Keratinocyte (primary cell): ENCODE measurements around the gene SDK1.

ENCODE experiments used
- EZH2 ChIP-seq: IDR thresholded peaks from one replicate; pipeline ENCODE4 v1.6.1; 2012; ENCODE audit warnings: inconsistent platforms, mild to moderate bottlenecking, low read length, moderate library complexity
- TF ChIP-seq, protein P1 (sequence below), 3 experiments: IDR thresholded peaks in 1 of 3; conservative IDR thresholded peaks in 1 of 3; optimal IDR thresholded peaks in 1 of 3; 2 replicates in 2 of 3; 3 replicates in 1 of 3; pipeline versions ENCODE3 to v1.5.1; 2011; ENCODE audit warnings: low read length in 3 of 3, mild to moderate bottlenecking in 3 of 3, moderate library complexity in 2 of 3, control low read depth in 1 of 3, inconsistent platforms in 1 of 3; ENCODE audit not compliant: insufficient read depth in 2 of 3; ENCODE audit errors: extremely low read depth in 1 of 3

- TF ChIP-seq, protein P1, sequence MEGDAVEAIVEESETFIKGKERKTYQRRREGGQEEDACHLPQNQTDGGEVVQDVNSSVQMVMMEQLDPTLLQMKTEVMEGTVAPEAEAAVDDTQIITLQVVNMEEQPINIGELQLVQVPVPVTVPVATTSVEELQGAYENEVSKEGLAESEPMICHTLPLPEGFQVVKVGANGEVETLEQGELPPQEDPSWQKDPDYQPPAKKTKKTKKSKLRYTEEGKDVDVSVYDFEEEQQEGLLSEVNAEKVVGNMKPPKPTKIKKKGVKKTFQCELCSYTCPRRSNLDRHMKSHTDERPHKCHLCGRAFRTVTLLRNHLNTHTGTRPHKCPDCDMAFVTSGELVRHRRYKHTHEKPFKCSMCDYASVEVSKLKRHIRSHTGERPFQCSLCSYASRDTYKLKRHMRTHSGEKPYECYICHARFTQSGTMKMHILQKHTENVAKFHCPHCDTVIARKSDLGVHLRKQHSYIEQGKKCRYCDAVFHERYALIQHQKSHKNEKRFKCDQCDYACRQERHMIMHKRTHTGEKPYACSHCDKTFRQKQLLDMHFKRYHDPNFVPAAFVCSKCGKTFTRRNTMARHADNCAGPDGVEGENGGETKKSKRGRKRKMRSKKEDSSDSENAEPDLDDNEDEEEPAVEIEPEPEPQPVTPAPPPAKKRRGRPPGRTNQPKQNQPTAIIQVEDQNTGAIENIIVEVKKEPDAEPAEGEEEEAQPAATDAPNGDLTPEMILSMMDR (optimal IDR thresholded peaks at IDR 0.05 in 1 of 3, IDR thresholded peaks at IDR 0.05 in 1 of 3, conservative IDR thresholded peaks at IDR 0.05 in 1 of 3; ENCODE audit: extremely low read depth in 1 of 3, insufficient read depth in 2 of 3, low read length in 3 of 3) = no peak
- no peak for TF ChIP-seq EZH2
These were observed 818.8 kb downstream of the SDK1 start for GRCh38 chr7:4119848-4120247.
